Lower leg skin (tissue), 4 donors: Measurements from ENCODE around the gene ZMIZ2. TPM values are rescaled to one million over a fixed set of nuclear protein-coding genes. Genes with fewer than 3 reads are reported as not detected.
"Not testable (repeated sequence)": the region's sequence is repeated elsewhere in the genome, so short reads cannot be mapped to it uniquely, and the experiment has no call there.

Experiments used
- DNase-seq, 2 donors: peaks; one replicate each; pipeline ENCODE4 v3.0.0-alpha.2; 2019; ENCODE audit warnings: low spot score in 2 of 2
- H3K4me3 ChIP-seq: fragments of 200-600 bp; sonication (generic); 2 replicates; pipeline ENCODE4 v1.5.1; 2017; ENCODE audit warnings: mild to moderate bottlenecking, low read depth; ENCODE audit not compliant: poor library complexity, severe bottlenecking
- POLR2A ChIP-seq, 2 donors: fragments of 450-650 bp; IDR thresholded peaks; one replicate each; pipeline ENCODE4 v1.6.1; 2016 to 2017; ENCODE audit warnings: antibody characterized with exemption in 2 of 2, mild to moderate bottlenecking in 1 of 2, moderate library complexity in 1 of 2
- WGBS, 2 donors: methylation state at CpG; one replicate each; pipeline ENCODE4 v1.1.5; 2018; 5-methylcytosine and 5-hydroxymethylcytosine counted together
- intact Hi-C: fragments of 100-400 bp; cut with DNase I; formaldehyde crosslinking; loops from one replicate; pipeline ENCODE4 v1.15.0; 2023; ENCODE audit warnings: low total_unique reads
- total RNA-seq, 4 donors: library from RNA; depleted of rRNA; stranded (reverse); fragments of >200 nt; gene quantifications; one replicate each; pipeline ENCODE4 v1.1.0, GENCODE V29; 2016
- TF ChIP-seq, protein P1 (sequence below), 3 donors: fragments of 450-650 bp; IDR thresholded peaks; one replicate each; pipeline ENCODE4 v1.5.1; 2016; ENCODE audit warnings: antibody characterized with exemption in 3 of 3, mild to moderate bottlenecking in 3 of 3, moderate library complexity in 2 of 3

Gene ZMIZ2
- total RNA-seq, 4 donors from 2014 or later: 21.1 to 36.0 (median 24.7) TPM

- 1% methylated on average over 26 of the region's 26 CpGs for WGBS, 2 donors
- peak; percentile 90 to 98 for DNase-seq
- H3K4me3 ChIP-seq: peak overlapping the region; percentile 89
- no peak for TF ChIP-seq POLR2A (IDR thresholded peaks at IDR 0.05)
- TF ChIP-seq, protein P1, sequence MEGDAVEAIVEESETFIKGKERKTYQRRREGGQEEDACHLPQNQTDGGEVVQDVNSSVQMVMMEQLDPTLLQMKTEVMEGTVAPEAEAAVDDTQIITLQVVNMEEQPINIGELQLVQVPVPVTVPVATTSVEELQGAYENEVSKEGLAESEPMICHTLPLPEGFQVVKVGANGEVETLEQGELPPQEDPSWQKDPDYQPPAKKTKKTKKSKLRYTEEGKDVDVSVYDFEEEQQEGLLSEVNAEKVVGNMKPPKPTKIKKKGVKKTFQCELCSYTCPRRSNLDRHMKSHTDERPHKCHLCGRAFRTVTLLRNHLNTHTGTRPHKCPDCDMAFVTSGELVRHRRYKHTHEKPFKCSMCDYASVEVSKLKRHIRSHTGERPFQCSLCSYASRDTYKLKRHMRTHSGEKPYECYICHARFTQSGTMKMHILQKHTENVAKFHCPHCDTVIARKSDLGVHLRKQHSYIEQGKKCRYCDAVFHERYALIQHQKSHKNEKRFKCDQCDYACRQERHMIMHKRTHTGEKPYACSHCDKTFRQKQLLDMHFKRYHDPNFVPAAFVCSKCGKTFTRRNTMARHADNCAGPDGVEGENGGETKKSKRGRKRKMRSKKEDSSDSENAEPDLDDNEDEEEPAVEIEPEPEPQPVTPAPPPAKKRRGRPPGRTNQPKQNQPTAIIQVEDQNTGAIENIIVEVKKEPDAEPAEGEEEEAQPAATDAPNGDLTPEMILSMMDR (IDR thresholded peaks at IDR 0.05): peak in 1 of 3 donors; percentile 56
- intact Hi-C loops: no loop called here
Observed at GRCh38 chr7:44797329-44798258, 48.9 kb downstream of the ZMIZ2 start.

DNA sequence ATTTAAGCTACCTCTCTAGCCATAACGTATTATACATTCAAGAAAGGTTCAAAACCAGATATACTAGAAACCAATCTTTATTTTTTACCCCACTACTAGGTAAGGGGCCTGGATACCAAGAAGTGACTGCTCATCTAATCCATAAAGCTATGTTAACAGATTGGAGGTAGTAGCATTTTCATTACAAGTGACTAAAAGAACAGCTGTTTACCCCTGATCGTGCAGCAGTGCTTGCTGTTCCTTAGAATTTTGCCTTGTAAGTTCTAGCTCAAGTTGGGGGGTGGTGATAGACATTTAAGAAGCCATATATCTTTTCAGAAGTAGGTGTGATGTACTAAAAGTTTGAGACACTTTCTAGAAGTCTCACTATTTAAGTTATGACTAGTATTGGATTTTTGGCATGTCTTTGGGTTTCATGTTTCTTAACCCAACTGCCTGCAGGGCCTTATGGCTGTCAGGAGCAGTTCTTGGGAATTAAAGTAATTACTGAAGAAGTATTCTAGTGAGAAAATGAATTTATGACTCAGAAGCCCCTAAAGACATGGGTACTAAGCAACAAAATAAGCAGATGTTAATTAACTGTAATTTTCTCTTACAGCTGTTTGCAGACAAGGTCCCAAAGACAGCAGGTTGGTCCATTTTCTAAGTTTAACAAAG lies 50.1 kb downstream of the ZMIZ2 start:
- intact Hi-C loops: no loop called here
- TF ChIP-seq, protein P1 (IDR thresholded peaks at IDR 0.05): no peak
- no peak for TF ChIP-seq POLR2A (IDR thresholded peaks at IDR 0.05)
- 14% methylated on average over 2 of the region's 2 CpGs for WGBS, 2 donors

DNA sequence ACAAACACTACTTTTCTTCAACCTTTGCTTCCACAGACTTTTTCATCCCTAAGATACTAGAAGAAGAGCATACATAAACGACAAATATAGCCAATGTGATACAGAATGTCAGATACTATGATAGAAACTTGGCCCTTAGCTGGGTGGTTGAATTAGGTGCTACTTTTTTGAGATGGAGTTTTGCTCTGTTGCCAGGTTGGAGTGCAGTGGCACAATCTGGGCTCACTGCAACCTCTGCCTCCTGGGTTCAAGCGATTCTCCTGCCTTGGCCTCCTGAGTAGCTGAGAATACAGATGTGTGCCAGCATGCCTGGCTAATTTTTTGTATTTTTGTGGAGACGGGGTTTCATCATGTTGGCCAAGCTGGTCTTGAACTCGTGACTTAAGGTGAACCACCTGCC lies 51.3 kb downstream of the ZMIZ2 start:
- intact Hi-C loops: no loop called here

More for the DNA sequence above, 50.1 kb downstream of the ZMIZ2 start:
- no peak for DNase-seq
- H3K4me3 ChIP-seq: no peak overlapping the region

GRCh38 chr7:44801890-44802289 lies 53.2 kb downstream of the ZMIZ2 start:
- TF ChIP-seq, protein P1 (IDR thresholded peaks at IDR 0.05): no peak
- no peak for TF ChIP-seq POLR2A (IDR thresholded peaks at IDR 0.05)
- no peak overlapping the region for H3K4me3 ChIP-seq
- intact Hi-C loops: no loop called here
- no peak for DNase-seq
- WGBS, 2 donors: 82 to 87% methylated on average over 5 of the region's 5 CpGs

More for the DNA sequence above, 51.3 kb downstream of the ZMIZ2 start:
- TF ChIP-seq POLR2A (IDR thresholded peaks at IDR 0.05): no peak
- TF ChIP-seq, protein P1 (IDR thresholded peaks at IDR 0.05): no peak
- WGBS, 2 donors: 76 to 81% methylated on average over 4 of the region's 4 CpGs
- no peak overlapping the region for H3K4me3 ChIP-seq
- DNase-seq: no peak

GRCh38 chr7:44802418-44803025 lies 53.9 kb downstream of the ZMIZ2 start:
- H3K4me3 ChIP-seq: no peak overlapping the region
- WGBS, 2 donors: 93 to 96% methylated on average over 5 of the region's 5 CpGs
- intact Hi-C loops: no loop called here
- TF ChIP-seq, protein P1 (IDR thresholded peaks at IDR 0.05): no peak
- TF ChIP-seq POLR2A (IDR thresholded peaks at IDR 0.05): no peak
- DNase-seq: no peak

GRCh38 chr7:44803828-44804519 lies 55.3 kb downstream of the ZMIZ2 start:
- intact Hi-C loops, H3K4me3 ChIP-seq, DNase-seq: not testable (repeated sequence)
- 90 to 93% methylated on average over 10 of the region's 10 CpGs for WGBS, 2 donors
